Islet precursor cell (in vitro differentiated cells): ENCODE results near the gene SEMA5B.

Experiments used
- DNase-seq: peaks from one replicate; pipeline ENCODE4 v3.0.0-alpha.2; 2018

Gene SEMA5B

DNA sequence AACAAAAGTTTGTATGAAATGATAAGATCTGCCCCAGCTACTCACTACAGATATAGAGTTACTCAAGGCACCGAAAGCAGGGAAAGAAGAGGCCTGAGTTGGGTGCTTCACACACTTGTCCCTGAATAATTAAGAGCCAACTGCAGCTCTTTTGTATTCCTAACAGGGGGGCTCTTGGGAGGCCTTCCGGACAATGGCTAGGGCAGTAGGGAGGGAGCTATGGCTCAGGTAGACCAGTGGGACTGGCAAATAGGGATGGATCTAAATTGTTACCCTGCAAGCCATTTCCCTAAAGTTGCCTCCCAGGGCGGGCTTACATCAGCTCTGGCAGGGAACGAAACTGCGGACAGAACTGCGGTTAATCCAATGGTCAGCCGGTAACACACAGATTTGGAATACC lies 6.2 kb downstream of the SEMA5B start:
- DNase-seq, result no peak

DNA sequence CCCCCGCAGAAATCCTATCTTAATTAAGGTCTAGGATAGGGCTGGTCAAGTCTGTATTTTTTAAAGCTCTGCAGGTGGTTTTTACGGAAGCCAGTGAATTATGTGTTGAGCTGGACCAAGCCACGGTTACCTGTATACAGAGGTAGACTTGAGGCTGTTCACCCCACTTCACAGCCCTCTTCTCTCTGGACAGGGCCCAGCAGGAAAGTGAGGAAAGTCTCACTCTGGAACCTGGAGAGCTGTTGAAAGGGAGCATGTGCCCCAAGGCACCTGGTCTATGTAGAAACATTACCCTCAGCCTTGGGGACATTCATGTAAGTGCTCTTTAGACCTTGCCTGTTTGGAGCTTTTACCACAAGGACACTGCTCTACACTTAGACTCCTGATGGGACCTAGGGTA lies 6.9 kb downstream of the SEMA5B start:
- DNase-seq, result no peak

DNA sequence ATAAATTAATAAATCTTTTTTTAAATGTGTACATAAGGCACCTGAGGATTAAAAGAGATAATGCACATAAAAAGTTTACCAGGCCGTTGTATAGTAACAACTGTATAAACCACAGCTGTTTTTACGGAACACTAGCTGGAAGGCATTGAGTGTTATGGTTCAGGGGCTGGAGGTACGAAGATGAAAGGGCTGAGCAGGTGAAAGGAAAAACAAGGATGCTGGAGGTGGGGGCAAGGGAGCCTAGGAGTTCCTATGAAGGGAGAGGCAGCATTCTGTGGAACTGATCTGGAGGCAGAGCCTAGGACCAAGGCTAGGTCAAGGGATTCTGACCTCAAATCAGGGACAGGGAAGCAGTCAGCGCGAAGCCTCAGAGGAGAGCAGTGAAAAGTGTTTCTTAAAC lies 8.0 kb downstream of the SEMA5B start:
- DNase-seq, result no peak

DNA sequence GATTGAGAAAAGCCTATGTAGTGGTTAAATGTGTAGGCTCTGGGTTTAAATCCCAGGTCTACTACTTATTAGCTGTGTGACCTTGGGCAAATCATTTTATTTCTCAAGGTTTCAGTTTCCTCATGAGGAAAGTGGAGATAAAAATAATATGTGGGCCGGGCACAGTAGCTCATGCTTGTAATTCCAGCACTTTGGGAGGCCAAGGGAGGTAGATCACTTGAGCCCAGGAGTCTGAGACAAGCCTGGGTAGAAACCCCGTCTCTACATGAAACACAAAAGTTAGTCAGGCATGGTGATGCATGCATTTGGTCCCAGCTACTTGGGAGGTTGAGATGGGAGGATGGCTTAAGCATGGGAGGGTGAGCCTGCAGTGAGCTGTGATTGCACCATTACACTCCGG lies 8.4 kb downstream of the SEMA5B start:
- no peak for DNase-seq

DNA sequence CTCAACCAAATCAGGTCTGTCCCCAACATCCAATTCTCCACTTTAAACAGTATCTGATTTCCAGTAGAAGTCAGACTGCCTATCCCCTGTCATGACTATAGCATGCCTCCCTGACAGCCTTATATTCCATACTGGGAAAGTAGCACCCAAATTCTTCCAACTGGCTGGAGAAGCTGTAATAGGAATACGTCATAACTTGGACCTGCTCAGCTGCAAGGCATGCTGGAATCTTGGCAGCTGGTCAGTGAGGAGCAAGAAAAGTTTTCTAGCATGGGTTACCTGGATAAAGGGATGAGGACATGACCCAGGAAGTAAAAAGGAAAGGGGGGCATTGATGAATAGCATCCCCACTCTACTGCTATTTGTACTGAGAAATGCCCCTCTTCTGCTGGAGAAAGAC lies 8.9 kb downstream of the SEMA5B start:
- DNase-seq, result no peak

DNA sequence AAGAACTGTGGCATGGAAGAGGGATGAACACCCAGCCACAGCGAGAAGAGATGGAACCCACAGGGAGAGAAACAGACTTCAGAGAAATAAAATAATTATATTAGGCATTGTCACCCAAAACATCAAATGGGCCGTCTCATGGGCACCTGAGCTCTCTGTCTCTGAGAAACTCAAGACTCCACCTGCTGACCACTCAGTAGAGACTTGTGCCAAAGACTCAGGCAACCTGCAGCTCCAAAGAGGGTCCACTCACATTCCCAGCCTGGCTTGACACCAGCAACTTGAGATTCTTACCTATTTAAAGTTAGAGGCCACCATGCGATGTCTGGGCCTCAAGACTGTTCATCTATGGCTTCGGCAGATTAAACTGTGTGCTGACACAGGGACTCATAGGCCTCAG lies 12.0 kb downstream of the SEMA5B start:
- no peak for DNase-seq

DNA sequence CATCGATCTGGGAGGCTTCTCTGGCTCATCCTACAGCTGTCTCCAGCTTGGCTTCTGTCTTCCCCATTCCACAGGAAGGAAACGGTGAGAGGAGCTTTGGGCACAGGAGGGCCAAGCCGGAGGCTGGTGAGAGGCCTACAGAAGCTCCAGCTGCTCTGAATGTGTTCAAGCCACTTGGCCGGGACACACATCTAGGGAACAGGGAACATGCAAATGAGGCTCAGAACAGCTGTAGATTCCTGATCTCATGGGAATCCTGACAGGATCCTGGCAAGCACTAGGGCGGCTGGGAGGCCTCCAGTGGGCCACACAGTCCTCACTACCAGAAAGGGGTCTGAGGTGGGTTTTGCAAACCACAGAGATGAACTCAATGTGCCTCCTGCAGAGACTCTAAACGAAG lies 13.7 kb downstream of the SEMA5B start:
- DNase-seq, result no peak

DNA sequence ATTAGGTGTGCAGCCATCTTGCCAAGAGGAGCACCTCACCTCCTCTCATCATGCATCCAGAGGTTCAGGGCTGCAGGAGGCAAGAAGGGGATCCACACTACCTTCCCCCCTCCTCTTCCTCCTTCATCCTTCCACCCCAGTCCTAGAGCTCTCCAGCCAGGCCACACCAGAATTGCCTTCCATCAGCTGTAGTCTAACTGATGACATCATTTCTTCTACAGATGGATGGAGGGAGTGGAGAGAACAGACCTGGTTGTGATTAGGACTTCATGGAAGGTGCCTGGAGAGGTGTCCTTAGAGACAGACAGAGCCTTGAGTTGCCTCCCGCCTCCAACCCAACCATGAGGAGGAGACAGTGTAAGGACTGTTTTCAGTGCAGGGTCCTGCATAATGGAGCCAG lies 14.9 kb downstream of the SEMA5B start:
- DNase-seq, result no peak

DNA sequence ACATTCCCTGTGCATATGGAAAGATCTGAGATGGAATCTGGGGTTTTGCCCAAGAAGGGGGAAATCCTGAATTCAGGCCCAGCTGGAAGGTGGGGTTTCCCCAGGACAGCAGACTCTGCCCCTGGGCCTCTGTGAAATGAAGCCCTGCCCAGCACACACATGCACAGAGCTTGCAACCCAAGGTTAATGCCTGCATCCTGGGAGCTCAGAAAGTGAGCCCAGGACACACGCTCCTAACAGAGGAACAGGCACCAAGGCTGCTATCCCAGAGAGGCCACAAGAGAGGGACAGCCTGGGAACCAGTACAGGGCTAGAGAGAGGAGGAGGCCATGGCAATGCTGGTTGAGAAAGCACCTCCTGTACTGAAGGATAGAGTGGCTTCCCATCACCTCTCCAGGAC lies 16.1 kb downstream of the SEMA5B start:
- DNase-seq, result no peak

DNA sequence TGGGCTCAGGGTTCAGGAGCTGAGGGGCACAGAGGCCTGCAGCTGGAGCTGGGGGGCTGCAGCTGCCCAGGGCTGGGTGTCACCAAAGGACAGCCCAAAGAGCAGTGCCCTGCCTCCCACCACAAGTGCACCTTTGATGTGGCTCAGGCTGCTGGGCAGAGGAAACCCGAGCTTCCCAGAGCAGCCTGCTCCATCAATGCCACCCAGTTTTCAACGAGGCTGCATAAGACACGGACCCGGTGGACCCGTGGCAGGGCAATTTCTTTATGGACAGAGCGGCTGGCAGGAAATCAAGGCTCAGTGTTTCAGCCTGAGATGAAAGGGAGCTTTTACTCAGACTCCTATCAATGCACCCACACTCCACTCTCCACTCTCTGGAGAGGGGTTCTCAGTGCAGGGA lies 18.7 kb downstream of the SEMA5B start:
- DNase-seq, result no peak

DNA sequence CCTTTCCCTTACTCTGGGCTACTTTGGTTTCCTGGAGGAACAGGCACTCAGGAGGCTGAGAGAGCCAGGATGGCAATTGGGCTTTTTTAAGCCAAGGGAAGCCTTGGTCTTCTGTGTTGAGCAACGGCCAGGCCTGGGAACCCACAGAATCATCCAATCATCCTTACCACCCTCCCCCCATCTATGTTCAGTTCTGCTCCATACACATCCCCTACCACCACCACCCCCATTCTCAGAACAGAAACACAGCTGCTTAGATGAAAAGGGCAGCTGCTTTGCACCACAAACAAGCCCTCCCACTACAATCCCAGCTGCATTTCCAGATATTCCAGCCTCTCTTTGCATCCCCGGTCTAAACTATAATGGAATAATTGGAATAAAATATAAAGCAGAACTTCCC lies 21.0 kb downstream of the SEMA5B start:
- DNase-seq, result no peak

DNA sequence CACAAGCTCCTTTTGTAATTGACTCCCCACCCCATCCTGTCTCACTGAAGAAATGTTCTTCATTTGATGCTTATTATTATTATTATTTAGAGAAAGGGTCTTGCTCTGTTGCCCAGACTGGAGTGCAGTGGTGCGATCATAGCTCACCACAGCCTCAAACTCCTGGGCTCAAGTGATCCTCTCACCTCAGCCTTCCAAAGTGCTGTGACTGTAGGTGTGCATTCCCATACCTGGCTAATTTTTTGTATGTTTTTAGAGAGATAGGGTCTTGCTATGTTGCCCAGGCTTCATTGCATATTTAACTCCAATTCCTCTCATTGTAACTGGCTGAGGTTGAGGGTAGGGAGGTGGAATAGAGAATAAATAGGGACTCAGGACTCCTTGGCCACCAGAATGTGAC lies 22.3 kb downstream of the SEMA5B start:
- DNase-seq, result no peak

DNA sequence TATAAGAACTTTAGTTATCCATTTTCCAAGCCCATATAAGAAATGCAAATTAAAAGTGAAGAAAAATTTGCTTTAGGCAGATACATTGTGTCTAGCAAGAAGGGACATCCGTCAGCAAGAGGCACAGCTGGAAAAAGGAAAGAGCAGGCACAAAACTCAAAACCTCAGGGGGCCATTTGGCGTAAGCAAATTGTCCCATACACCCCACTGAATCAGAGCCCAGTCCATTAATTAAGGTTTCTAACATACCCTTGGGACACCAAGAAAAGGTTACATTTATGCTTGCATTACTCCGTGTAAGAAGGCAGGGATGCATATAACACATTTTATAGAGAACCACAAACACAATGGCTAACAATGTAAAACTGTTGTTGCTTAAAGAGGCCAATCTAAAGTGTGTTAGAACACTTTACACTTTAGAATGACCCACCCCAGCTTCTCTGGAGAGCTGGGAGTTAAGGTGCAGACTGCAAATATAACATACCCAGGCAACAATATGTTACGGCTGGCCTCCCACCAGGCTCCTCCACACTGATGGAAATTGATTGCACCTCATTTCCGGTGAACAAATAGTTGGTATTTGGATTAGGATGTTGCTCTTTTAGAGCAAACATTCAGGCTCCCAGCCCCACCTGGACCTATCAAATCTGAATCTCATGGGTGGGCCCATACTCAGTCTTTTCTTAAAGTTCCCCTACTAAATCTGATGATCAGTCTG lies 23.2 kb downstream of the SEMA5B start:
- no peak for DNase-seq

DNA sequence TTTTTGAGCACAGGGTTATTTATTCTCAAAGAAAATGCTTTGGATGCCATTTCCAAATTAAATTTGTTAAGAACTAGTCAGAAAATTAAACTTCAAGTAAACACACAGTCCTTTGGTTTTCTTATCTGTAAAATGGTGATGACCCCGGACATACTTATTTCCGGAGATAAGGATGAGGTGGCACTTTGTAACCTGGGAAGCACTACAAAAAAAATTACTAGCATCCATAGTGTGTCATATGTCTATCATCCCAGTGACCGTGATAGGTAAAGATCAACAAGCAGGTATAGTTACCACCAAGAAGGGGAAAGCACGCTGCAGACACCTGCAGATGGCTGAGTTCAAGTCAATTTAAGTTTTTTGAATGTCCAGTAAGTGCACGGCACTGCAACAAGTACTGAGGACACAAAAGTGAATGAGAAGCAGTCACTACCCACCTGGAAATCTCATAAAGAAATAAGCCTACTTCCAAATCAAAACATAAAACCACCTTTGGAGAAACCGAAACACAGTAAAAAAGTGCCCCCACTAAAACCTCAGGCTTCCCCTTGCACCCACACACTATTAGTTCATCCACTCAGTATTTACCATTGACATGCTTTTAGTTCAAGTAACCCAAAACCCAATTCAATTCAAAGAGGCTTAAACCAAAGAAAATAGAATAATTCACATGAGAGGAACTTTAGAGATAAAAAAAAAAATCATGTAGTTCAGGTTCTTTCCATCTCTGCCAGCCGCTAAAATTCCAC lies 24.6 kb downstream of the SEMA5B start:
- no peak for DNase-seq

DNA sequence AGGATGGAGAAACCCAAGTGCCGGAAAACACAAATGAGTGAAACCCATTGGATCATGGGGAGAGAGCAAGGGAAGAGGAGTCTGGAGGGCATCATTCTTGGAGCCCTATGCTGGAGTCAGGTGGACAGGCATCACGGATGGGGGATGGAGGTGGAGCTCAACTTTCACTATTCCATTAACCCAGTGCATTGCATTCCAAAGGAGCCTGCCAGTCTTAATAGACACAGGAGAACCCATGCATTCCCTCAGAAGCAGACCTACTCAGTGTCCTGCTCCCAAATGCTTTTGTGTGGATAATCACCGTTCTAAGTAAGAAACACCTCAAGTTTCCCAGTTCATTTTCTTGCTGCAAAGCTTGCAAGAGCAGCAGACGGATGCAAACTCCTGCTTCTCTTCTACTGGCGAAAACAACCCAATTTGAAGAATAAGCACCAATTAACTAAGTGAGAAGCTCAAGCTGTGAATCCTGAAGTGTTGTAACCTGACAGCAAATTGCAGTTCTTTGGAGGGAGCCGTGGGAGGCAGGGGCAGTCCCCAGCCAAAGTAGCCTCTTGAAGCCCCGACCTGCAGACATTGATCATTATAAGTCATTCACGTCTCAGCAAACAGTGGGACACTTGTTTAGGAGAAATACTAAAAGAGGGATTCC lies 25.3 kb downstream of the SEMA5B start:
- no peak for DNase-seq

DNA sequence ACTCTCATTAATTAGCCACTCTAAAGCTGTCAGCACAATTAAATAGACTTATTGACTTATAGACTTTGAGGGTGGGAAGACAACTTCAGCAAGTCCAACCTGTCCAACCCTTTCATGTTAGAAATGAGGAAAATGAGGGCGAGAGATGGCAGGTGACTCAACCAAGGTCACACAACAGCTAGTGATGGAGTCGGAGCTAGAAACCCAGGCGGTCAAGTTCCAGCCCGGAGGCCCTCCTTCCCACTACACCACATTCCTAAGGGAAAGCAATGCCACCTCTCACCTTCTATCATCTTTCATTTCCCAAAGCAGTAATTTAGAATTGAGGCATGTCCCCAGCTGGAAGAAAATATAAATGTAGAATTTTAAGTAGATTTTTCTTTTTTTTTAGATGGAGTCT lies 28.7 kb downstream of the SEMA5B start:
- no peak for DNase-seq

DNA sequence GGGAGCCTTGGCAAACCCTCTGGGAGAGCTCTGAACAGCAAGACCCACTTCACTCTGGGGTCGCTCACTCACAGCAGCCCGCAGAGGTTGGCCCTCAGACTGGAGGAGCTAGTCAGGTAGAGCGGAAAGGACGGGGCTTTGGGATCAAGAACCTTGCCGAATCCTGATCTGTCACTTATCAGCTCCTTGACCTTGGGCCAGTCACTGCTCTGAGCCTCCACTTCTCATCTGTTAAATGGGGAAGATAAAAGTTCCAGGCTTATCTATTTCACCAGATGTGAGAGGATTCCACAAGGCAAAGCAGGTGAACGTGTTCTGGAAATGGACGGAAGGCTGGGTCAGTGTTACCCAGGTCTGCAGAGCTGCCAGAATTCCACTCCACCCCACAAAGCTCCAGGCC lies 29.4 kb downstream of the SEMA5B start:
- no peak for DNase-seq

DNA sequence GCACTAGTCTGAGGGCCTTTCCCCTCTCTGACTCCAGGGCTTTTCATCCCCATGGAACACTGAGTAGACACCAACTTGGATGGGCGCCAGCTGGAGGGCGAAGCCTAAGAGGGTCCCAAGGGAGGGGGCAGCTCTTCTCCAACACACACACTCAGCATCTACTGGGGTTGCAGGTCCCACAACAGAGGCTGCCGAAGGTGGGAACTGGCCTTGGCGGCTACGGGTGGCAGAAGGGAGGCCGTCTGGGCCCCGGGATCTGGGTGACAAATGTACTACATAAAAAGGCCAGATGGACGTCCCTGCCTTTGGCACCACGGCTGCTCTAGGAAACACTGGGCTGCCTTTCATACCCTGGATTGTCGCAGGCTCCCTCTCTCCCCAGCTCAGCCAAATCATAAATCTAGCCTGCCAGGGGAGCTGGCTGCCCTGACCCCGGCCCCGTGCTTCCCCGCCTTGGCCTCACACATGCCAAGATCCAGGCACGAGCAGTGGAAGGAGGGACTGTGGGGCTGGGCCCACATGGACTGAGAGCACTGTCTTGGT lies 31.5 kb downstream of the SEMA5B start:
- DNase-seq, result no peak

DNA sequence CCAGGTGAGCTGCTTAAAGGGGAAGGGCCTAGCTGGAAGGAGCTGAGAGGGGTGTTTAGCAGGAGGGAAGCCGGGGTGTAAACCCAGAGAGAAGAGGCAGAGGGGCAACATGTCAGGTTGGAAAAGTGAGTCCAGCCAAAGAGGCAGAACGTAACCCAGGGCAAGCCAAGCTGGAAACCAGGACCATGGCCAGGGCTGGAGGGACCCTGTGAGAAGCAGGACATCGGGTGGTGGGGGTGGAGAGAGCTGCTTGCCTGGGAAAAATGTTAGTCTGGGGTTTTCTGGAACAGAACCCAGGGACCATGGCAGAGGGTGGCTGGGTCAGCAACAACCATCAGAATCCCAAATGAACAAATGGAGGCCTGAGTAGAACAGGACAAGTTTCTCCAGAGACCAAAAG lies 32.6 kb downstream of the SEMA5B start:
- no peak for DNase-seq

DNA sequence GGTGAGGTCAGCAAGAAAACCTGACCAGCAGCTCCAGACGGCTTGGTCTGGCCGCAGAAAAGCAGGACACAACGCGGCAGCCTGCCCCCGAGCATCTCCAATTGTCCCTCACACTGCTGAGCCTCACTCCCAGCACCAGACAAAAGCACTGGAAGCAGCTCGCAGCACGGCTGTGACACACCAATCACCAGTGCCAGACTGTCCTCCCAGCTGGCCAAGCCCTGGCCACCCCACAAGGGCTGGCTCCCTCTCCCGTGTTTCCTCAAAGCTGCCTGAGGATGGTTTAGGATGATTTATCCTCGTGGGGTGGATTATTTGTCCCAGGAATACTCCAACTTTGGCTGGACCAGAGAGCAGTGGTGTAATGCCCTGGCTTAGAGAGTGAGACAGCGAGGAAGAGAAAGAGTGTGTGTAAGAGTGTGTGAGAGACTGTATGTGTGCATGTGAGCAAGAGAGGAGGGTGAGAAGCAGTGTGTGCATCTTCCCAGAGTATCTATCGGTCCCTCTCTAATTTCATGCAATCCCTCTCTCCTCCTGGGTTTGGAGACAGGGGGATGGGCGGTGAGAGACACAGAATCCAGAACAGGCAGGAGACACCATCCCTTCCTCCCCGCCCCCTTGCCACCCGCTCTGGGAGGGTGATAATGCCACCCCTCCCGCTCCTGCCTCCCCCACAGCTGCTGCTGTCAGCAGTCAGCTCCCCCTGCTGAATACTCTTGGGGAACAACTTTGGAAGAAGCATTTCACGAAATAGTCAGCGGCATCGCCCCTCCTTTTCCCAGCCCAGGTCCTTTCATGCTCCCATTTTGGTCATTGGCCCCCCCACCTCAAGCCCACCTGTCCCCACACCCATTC lies 34.2 kb downstream of the SEMA5B start:
- peak; percentile 69 for DNase-seq

DNA sequence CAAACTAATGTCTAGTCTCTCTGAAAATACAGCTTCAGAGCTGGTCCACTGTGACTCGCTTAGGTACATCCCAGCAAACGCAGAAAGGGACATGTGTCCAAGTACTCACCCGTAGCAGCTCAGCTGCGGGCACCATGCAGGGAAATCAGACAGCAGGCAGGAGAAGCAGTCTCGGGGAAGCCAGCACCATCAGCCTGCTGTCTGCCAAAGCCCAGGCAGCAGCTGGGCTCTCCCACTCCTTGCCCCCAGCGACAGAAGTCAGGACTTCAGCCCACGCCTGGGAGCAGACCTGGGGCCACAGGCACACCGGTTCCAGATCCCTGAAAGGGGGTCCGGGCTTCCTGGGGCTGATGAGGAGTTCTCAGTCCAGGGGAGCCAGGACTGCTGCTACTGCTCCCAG lies 34.9 kb downstream of the SEMA5B start:
- no peak for DNase-seq

DNA sequence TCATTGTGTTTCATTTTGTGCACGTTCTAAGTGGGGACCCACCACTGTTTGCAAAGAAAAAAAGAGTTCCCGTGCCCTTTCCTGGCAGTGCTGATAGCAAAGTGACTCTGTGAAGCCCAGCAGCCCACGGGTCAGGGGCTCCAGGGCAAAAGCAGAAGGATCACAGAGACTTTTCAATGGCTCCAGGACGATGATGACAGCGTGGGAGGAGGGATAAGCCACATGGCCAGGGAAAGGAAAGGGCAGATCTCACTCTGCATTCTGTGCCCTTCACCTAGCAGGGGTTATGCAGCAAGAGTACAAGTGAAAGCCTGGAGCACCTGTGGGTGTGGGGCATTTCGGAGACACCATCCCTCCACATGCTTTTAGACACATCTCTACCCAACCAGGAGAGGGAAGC lies 35.4 kb downstream of the SEMA5B start:
- DNase-seq, result no peak
